SH-SY5Y (cell line): Measurements from ENCODE around the gene NCAM1.

Experiments used
- GATA2 ChIP-seq: IDR thresholded peaks from 2 replicates; pipeline ENCODE4 v1.6.1; 2011; ENCODE audit warnings: mild to moderate bottlenecking, low read depth, low read length
- GATA3 ChIP-seq: IDR thresholded peaks from 2 replicates; pipeline ENCODE4 v1.6.1; 2011; ENCODE audit warnings: low read depth, mild to moderate bottlenecking, low read length, moderate library complexity

DNA sequence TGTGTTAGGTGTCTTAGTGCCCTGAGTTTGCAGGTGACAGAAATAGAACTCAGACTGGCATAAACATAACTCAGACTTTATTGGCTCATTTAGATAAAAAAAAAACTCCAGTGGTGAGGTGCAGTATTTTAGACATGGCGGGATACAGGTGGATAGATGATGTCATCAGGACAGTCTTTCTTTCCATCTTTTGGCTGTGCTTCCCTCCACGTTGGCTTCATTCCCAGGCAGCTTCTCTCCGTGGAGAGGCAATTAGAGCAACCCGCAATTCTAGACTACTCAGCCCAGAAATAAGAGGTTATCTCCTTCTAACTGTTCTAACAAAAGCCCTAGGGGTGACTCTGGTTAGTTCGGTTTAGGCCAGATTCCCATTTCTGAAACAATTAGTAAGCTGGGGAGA lies 40.5 kb downstream of the NCAM1 start:
- no peak; the same call in 1 of the 2 replicates for TF ChIP-seq GATA2
- no peak for TF ChIP-seq GATA3
